Activated CD8-positive, alpha-beta memory T cell treated with anti-CD3 and anti-CD28 coated beads for 24 hours (primary cell): ENCODE measurements around the gene PYCARD.
"Not testable (repeated sequence)": the region's sequence is repeated elsewhere in the genome, so short reads cannot be mapped to it uniquely, and the experiment has no call there.

ENCODE experiments used
- DNase-seq: peaks from one replicate; pipeline ENCODE4 v3.0.0-alpha.2; 2020

Gene PYCARD

GRCh38 chr16:31202414-31203375, at the start of gene PYCARD:
Gene PYCARD (minus strand): TSS chr16:31202760. CDS start chr16:31202690, 70 bp downstream.
- peak; percentile 70 for DNase-seq

DNA sequence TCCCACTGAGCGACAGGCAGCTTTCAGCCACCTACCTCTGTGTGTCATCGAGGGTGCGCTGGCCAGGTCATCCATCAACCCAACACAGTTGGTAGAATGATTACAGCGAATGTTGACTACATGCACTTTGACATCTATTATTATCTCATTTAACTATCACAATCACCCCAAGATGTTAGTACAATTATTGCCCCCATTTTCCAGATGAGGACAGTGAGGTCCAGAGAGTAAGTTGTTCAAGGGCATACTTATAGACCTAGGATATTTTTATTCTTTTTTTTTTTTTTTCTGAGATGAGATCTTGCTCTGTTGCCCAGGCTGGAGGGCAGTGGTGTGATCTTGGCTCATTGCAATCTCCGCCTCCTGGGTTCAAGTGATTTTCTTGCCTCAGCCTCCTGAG, 48.9 kb upstream of the PYCARD start:
- DNase-seq = no peak

GRCh38 chr16:31250782-31251384, 48.3 kb upstream of the PYCARD start:
- no peak for DNase-seq

DNA sequence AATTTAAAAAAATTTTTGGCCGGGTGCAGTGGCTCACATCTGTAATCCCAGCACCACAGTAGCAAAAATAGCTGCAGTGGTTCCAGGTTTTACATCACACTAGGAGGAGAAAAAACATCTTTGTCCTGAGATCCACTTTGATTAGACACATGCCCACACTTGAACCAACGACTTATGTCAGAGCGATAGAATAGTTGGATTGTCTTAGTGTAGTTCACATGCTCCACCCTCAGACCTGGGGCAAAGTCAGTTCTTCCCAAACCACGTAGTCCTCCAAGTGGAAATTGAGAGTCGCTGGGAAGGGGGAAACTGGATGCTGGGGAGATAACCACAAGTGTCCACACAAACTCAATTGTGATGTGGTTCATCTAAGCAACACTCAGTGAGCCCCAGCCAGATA, 45.8 kb upstream of the PYCARD start:
- DNase-seq = no peak

- DNase-seq = no peak
These were observed 43.7 kb upstream of the PYCARD start for GRCh38 chr16:31246296-31246695.

DNA sequence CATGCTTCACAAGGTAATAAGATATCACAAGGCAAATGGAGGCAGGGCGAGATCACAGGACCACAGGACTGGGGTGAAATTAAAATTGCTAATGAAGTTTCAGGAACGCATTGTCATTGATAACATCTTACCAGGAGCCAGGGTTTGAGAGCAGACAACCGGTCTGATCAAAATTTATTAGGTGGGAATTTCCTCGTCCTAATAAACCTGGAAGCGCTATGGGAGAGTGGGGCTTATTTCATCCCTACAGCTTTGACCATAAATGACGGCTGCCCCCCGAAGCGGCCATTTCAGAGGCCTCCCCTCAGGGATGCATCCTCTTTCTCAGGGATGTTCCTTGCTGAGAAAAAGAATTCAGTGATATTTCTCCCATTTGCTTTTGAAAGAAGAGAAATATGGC, 43.0 kb upstream of the PYCARD start:
- DNase-seq = not testable (repeated sequence)

DNA sequence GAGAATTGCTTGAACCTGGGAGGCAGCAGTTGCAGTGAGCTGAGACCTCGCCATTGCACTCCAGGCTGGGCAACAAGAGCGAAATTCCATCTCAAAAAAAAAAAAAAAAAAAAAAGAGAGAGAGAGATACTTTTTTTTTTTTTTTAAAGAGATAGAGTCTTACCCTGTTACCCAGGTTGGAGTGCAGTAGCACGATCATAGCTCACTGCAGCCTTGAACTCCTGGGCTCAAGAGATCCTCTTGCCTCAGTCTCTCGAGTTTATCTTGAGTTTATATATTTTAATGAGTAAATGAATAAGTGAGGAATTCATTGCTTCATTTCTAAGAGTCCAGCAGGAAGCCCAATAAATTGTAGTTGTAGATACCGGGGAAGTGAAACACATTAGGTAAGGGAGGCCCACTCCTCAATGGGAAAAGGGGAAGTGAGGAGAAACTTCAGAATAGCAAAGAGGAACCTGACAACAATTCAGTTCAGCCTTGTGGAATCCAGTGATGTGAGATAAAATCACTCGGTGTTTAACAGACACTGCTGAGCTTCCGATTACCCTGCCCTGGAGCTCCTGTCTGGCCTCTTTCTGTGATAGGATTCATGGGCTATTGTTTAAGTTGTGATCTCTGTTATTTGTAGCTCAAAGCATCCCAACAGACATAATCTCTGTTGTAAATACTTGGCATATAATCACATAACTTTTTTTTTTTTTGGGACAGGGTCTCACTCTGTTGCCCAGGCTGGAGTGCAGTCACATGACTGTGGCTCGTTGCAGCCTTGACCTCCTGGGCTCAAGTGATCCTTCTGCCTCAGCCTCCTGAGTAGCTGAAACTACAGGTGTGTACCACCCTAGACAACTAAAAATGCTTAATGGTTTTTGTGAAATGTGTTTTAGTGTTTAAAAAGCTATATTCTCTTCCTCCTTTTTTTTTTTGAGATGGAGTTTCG, 41.4 kb upstream of the PYCARD start:
- no peak for DNase-seq

GRCh38 chr16:31242206-31242605, 39.6 kb upstream of the PYCARD start:
- DNase-seq = no peak

DNA sequence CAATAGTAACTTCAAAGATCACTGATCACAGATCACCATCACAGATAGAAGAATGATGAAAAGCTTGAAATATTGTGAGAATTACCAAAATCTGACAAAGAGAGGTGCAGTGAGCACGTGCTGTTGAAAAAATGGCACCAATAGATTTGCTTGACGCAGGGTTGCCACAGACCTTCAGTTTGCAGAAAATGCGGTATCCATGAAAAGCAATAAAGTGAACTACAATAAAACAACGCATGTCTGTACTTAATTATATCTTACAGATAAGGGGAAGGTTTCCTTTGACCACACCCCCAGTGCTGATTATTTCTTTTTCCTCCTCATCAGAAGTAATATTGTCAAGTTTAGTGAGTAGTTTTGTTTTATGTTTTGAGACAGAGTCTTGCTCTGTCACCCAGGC, 35.5 kb upstream of the PYCARD start:
- DNase-seq = no peak

DNA sequence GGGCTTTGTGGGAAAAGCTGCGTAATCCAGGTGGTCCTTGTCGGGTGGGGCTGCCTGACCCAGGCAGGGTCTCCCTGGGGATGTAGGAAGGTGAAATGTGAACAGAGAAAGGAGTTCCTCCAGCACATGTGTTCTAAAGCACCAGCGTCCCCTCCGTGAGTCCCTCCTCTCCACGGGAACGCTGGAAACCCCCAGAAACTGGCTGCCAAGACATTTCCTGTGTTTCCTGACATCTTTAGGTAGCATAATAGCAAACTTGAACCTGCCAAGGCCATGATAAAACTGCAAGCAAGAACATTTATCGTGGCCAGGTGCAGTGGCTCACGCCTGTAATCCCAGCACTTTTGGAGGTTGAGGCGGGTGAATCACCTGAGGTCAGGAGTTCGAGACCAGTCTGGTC, 26.9 kb upstream of the PYCARD start:
- no peak for DNase-seq

- no peak for DNase-seq
These were observed 25.6 kb upstream of the PYCARD start for GRCh38 chr16:31228206-31228605.

DNA sequence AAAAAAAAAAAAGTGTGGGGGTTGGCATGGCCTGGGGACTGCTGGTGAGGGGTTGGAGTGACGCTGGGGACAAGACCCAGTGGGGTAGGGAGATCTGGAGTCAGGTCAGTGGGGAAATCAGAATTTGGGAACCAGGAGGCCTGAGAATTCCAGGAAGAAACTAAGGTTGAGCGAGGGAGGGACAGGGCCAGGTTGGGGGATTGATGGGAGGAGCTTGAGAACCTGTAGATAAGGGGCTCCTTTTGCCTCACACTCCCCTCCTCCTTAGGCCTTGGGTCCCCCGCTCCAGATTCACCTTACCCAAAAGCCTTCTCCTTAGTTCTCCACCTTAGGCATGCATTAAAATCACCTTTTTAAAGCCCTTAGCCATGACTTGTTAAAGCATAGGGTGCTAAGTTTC, 22.6 kb upstream of the PYCARD start:
- DNase-seq = no peak

DNA sequence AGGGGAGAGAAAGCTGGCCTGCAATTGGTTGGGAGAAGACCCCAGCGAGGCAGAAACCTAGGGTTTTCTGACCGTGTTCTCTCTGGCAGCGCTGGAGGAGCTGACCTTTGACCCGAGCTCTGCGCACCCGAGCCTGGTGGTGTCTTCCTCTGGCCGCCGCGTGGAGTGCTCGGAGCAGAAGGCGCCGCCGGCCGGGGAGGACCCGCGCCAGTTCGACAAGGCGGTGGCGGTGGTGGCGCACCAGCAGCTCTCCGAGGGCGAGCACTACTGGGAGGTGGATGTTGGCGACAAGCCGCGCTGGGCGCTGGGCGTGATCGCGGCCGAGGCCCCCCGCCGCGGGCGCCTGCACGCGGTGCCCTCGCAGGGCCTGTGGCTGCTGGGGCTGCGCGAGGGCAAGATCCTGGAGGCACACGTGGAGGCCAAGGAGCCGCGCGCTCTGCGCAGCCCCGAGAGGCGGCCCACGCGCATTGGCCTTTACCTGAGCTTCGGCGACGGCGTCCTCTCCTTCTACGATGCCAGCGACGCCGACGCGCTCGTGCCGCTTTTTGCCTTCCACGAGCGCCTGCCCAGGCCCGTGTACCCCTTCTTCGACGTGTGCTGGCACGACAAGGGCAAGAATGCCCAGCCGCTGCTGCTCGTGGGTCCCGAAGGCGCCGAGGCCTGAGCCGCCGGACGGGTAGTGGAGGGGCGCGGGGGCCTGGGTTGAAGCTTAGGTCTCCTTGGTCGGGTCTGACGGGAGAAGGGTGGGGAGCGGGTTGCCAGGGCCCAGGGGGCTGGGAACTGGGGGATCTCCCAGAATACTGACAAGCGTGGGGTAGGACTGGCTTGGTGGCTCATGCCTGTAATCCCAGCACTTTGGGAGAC, 21.8 kb upstream of the PYCARD start:
- DNase-seq = no peak

DNA sequence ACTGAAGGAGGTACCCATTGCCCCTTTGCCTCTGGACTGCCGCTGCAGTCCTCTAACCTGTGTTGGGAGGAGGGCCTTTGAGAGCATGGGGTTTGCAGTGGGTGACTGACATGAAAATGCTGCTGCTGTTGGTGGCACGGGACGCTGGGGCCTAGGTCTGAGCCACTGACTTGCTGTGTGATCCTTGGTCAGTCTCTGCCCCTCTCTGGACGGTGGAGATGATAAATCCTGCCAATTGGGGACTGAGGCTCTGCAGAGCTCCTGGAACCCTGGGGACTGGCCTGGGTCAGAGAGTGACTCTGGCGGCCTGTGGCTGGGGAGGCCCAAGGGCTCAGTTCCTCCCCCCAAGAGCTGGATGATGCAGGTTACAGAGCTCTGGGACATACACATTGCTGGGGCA, 20.5 kb upstream of the PYCARD start:
- DNase-seq = no peak

GRCh38 chr16:31221357-31222160, 19.0 kb upstream of the PYCARD start:
- no peak for DNase-seq

- DNase-seq = no peak
These were observed 16.7 kb upstream of the PYCARD start for GRCh38 chr16:31219154-31219741.

DNA sequence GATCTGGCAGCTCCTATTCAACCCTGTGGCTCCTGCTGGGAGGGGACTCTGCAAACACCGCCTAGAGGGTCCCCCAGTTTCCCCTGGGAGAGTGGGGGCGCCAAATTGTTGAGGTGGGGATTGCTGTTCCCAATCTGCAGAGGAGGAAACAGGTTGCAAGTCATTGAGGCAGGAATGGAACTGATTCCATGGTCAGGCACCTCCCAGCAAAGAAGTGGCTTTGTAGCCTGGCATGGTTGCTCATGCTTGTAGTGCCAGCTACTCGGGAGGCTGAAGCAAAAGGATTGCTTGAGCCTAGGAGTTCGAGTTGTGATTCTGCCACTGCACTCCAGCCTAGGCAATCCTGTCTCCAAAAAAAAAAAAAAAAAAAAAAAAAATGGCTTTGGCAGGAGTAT, 14.6 kb upstream of the PYCARD start:
- DNase-seq = no peak

DNA sequence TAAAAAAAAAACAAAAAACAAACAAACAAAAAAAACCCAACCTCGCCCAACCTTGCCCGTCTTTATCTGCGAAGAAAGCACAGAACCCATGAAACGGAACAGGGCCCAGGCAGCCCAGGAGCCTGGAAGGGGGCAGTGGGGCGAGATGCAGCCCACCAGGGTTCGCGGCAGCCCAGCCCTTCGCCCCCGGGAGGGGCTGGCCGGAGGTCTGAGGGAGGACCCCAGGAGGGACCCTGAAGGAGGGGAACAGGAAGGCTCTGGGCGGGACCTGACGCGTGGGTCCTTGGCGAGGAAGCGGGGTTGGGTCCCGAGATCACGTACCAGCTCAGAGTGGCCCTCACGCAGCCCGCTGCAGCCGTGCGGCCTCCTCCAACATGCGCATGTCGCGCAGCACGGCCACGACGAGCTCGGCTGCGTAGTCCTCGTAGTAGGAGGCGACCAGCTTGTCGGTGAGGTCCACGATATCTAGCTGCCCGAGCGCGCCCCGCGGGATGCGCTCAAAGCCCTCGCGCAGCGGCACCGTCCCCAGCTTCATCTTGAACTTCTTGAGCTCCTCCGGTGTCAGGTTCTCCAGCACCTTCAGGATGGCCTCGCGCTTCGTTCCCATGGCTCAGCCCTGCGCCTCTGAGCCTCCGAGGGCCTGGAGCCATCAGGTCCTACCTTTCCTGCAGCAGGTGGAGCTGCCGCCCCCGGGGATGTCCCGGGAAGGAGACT, 14.0 kb upstream of the PYCARD start, which contains the start of gene PYDC1:
TSS of gene PYDC1 (minus strand) at position 714 of the 714 bp plus-strand sequence. CDS start at position 607, 107 bp downstream.
- no peak for DNase-seq

- no peak for DNase-seq
These were observed 13.0 kb upstream of the PYCARD start for GRCh38 chr16:31215287-31216162.
